ENCODE data around the gene NIBAN1.
"Not testable (repeated sequence)": the region's sequence is repeated elsewhere in the genome, so short reads cannot be mapped to it uniquely, and the experiment has no call there.

The NIBAN1 gene

DNA sequence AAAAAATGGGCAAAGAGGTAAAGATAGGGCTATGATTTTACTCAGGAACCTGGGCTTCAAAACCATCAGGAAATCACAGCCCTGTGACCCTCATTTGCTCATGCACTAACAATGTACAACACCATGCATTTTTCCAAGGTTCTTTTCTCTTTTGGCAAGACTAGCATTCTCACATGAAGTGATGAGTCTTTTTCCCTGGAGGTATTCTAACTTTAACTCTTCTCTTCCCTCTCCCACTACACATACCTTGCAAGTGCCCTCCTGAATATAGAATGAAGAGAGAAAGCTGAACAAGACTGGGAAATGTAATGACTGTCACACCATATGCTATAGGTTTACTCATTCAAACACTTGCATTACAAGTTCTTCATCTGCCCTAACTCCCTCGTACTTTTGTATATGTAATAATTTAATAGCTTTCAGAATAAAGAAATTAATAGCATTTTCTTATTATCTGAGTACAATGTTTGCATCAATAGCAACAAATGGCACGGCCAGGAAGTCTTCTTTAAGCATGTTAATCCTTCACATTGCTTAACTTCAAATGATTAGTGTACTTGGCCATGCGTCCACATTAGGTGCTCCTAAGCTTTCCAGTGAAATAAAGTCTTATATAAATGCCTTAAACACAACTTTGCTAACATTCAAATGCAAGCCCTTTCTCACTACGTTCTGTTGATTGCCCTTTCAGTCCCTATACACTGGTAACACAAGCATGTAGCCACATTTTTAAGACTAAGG is 1.8 kb downstream of the NIBAN1 start:
- DNase-seq = no peak

DNA sequence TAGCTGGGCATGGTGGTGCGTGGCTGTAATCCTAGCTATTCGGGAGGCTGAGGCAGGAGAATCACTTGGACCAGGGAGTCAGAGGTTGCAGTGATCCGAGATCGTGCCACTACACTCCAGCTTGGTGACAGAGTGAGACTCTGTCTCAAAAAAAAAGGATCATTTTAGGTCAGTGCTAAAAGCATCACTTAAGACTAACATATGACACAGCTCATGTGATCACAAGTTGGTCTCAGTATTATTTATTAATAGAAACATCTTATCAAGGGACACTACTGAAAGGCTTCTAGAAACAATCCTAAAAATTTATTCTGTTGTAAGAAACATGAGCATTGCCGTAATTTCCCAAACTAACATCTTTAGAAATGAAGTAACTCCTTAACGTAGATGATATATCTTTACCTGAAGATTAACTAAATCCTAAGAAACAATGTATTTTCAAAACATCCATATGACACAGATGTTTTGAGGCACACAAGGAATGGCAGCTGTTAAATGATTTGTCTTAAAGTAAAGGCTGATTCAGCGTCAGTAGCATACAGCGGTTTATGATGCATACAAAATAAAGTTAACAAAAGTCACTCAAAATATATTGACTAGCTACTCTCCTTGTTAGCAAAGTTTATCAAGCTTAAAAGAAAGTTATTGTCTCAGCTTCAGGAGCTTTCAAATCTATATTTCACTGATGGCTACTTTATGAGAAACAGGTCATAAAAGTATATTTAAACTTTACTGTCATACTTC is 2.6 kb downstream of the NIBAN1 start:
- DNase-seq = no peak

DNA sequence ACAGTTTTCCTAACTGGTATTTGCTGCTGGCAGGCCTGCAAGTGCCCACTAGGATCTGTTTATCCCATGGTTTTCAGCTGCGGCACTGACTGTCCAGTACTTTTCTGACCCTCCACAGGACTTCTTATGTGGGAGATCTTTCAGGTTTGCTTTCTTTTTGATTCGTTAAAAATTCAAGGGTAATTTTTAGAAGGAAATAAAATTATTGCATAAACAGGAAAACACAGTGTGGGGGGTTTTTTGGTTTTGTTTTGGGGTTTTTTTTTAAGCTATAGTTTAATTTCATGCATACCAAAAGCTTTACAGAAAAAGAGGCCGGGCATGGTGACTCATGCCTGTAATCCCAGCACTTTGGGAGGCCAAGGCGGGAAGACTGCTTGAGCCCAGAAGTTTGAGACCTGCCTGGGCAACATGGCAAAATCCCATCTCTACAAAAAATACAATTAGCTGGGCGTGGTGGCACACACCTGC is 3.6 kb downstream of the NIBAN1 start:
- no peak for DNase-seq

DNA sequence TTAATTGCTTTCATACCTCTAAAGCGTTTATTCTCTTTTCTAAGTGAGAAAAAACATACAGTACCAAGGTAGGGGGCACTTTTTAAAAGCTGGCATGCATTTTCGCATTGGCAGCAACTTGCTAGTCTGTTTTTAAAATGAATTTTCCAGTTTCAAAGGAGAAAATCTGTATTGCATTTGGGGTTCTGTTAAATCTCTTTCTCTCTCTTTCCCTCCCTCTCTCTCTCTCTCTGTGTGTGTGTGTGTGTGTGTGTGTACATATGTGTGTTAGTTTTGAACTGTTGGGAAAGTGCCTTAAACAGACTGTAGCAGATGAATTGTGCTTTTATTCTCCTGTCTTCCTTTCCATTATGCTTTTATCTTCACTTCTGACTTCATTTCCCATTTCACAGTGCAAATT is 7.3 kb downstream of the NIBAN1 start:
- DNase-seq = no peak

DNA sequence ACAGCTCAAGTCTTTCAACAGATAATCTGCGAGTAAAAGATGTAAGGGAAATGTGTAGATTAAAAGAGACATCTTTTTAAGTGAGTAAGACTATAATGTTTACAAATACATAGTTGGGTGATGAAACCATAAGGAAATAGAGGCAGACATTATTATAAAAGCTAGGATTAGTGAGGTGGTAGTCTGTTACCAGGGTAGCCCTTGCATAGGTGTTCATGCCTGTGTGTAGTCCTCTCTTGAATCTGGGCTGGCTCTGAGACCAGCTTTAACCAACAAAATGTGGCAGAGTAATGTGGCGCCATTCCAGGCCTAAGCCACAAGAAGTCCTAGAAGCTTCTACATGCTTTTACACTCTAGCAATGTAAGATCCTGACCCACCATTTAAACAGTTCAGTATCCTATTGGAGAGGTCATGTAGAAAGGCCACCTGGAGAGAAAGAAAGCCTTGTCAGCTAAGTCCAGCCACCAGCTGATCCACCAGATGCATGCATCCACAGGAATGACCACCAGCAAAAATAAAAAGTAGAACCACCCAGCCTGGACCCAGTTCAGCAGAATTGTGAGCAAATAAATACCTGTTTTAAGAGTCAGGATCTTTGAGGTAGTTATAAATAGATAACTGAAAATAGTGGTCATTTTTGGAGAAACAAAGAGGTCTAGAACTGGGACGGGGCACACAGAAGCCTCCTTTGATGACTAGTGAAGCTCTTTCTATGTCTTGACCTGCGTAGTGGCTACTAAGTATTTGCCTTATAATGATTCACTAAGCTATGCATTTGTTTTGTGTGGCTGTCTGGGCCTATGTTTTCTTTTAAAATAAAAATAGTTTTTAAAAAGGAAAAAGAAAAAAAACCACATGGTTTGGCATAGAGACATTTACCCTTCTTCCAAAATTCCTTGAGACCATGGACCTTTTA is 8.1 kb downstream of the NIBAN1 start:
- DNase-seq = no peak

DNA sequence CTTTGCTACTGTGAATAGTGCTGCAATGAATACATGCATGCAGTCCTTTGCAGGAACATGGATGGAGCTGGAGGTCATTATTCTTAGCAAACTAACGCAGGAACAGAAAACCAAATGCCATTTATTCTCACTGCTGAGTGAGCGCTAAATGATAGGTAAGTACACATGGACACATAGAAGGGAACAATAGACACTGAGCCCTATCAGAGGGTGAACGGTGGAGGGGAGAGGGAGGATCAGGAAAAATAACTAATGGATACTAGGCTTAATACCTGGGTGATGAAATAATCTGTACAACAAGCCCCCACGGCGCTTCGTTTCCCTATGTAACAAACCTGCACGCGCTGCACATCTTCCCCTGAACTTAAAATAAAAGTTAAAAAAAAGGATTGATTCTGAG is 8.9 kb downstream of the NIBAN1 start:
- no peak for DNase-seq

DNA sequence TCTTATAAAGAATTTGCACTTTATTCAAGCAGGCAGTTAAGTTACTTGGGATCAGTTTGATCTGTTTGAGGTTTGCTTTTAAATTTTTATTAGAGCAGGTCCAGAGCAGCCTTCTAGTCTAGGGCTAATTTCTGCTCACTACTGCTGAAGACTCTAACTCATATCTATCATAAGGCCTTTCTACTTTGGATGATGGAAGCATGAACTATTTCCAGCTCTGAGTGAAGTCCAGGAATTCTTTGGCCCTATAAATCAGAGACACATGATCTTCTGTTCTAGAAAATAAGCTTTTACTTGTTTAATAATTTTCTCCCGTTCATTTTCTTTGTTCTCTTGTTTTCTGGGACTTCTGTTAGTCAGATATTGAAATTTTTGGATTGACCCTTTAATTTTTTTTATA is 14.7 kb downstream of the NIBAN1 start:
- DNase-seq = no peak

DNA sequence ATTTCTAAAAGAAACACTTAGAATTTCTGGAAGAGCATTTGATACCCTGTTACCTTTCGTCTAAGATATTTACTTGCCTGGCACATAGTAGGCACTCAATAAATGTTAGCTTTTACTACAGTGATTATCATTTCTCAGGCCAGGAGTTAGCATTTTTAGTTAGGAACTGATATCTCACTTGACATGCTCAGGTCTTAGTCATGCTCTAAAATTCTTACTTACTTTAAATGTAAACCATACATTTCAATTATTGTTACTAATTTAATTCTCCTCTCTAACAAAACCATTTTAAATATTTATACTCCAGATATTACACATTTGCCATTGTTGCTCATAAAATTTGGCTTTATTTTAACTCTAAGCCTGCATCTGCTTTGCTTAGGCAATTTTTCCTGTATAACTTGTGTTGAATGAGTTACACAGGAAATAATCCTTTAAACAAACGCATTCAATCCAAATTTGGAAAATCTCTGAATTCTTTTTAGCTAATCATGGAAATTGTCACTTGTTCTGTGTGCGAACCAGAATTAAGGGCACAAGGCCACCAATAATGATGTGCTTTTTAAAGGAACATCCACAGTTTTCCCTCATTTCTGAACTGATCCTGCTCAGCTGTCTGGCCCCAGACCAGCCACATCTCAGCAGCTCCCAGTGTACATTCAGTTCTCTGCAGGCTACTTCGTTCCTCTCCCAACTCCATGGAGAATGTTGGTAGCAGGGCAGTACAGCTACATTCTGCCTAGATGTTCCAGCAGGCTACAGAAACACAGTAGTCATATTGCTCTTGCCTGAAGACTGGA is 15.6 kb downstream of the NIBAN1 start:
- DNase-seq = no peak

DNA sequence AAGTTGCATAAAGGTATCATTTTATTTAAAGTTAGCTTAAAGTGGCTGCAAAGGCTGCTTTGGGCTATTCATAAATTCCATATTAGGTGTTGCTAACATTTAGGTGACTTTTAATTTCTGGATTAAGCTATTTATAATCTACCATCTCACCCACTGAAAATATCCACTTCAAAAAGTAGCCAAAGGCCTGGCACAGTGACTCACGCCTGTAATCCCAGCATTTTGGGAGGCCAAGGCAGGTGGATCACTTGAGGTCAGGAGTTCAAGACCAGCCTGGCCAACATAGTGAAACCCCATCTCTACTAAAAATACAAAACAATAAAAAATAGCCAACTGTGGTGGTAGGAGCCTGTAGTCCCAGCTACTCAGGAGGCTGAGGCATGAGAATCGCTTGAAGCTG is 16.4 kb downstream of the NIBAN1 start:
- DNase-seq = not testable (repeated sequence)

DNA sequence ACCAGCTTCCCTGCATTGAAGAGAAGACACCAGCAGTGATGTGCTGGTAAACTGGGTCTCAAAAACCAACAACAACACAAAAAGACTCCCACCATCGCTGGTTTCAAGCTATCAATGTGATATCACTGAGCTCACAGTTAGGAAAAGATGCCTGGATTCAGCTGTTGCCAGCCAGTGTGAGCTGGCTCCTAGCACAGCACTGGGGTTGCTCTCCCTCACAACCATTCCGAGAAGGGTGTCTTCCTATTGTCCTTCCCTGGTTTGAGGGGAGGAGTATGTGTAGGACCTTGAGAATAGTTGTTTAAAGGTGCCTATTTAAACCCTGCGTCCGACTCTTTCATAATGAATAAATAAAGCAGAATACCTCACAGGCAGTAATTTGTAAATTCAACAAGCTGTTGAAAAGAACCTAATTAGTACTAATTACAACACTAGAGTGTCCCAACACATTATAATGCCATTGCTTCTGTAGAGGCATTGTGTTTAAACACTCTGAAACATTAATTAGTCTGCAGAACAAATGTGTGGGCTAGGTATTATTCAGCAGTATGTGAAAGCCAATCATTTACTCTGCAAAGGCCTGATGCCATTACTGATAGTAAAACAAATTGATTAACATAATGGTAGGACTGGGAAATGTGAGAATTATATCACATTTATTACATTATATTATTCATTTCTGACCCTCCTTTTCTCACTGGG is 17.2 kb downstream of the NIBAN1 start:
- DNase-seq = no peak

DNA sequence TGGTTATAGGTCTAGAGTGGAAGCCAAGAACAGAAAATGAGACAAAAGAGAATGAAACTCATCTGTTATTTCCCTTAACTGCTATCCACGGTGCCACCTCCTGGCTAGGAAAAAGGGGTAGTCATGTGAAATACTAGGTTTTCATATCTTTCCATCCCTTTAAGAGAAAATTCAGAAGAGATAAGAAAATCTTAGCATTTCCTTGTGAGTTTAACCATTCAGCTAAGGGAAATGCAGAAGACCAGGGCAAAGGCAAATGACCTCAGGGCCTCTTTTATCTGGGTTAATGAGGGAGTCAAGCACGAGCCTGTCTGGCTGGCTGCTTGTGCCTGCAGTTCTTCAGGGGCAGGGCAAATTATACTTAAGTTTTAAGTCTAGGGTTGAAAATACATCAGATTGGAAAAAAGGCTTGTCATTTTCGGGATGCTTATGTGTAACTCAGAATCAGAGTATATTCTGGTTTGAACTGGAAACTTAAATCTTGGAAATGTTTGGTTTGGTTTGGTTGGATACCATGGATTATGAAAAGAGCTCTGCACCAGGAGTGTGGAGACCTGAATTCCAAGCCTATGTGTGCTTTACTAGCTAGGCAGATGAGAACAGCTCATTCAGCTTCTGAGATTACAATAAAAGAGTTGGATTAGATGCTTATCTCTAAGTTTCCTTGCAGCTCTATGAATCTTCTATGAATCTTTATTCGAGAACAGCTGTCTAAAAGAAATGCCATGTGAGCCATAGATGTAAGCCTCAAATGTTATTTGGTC is 19.9 kb downstream of the NIBAN1 start:
- DNase-seq = no peak

DNA sequence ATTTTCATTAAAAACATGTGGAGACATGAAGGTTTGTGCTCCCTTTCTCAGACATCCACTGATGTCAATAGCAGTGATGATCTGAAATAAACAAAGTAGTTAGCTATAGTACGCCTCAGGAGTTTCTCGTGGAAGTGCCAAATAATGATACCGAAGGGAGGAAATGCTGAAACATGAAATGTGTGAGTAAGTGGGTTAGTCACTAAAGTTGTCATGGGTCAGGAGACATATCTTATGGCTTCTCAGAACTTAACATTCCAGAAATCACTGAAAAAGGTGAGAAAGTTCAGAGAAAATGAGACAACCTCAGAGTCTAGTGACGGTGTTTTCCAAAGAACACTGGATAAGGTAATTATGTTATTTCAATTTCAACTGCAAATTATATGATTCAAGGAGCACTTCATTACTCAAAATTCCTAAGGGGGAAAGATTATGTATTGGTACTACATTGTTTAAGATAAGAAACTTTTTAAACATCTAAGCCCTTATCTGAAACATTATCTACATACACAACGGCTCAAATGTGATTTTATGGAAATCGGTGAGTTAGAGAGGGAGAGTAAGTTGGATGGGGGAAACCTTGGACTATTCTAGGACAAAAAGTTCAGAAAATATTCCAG is 20.6 kb downstream of the NIBAN1 start:
- DNase-seq = no peak

DNA sequence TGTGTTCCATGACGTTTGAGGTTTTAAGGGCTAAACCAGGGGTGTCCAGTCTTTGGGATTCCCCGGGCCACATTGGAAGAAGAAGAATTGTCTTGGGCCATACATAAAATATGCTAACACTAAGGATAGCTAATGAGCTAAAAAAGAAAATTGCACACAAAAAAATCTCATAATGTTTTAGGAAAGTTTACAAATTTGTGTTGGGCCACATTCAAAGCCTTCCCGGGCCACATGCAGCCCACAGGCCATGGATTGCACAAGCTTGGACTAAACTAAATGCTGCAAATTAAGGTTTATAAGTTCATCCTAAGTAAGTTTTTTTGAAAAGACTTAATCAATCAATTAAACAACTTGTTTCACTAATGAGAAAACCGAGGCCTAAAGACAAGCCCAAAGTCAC is 21.9 kb downstream of the NIBAN1 start:
- DNase-seq = no peak

DNA sequence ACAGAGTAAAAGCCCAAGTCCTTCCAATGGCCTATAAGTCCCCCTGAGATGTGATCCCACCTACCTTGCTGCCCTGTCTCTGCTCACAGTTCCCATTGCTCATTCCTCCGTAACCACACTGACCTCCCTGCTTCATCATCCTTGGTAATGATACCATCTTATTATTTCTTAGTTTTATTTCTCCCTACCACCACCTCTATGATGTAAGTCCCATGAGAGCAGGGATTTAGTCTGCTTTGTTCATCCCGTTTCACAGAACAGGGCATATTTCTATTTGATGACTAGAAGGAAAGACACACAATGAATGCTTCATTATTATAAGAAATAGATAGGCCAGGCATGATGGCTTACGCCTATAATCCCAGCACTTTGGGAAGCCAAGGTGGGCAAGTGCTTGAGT is 22.5 kb downstream of the NIBAN1 start:
- DNase-seq = no peak

DNA sequence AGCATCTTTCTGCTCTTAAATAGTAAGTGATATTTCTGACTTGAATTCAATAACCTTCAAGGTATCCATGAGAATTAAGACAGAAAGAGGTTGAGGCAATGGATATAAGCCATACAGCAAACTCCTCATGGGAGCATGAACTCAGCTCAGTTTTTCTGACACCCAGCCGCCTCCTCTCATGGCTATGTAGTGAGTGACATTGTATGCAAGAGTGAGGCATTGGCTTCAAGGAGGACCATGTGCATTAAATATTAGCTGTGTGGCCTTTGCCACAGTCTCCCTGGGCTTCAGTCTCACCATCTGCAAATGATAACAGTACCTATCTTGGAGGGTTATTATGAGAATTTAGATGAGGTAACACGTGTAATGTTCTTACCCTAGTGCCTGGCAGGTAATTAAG is 23.4 kb downstream of the NIBAN1 start:
- no peak for DNase-seq

DNA sequence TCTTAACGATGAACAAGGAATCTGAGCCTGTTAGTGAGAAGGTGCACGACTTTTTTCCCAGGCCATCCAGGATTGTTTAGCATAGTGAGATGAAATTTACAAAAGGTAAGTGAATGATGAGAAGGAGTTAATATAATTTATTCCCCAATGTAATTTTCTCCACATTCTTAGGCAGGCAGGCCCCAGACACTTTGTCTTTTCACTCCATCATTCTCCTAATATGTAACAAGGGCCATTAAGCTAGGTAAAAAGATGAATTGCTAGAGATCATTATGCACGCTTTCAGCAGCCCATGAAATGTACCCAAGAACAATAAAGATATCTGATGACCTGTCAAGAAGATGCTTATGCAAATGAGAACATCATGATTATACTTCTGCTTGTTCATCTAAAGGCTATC is 24.1 kb downstream of the NIBAN1 start:
- DNase-seq = no peak

DNA sequence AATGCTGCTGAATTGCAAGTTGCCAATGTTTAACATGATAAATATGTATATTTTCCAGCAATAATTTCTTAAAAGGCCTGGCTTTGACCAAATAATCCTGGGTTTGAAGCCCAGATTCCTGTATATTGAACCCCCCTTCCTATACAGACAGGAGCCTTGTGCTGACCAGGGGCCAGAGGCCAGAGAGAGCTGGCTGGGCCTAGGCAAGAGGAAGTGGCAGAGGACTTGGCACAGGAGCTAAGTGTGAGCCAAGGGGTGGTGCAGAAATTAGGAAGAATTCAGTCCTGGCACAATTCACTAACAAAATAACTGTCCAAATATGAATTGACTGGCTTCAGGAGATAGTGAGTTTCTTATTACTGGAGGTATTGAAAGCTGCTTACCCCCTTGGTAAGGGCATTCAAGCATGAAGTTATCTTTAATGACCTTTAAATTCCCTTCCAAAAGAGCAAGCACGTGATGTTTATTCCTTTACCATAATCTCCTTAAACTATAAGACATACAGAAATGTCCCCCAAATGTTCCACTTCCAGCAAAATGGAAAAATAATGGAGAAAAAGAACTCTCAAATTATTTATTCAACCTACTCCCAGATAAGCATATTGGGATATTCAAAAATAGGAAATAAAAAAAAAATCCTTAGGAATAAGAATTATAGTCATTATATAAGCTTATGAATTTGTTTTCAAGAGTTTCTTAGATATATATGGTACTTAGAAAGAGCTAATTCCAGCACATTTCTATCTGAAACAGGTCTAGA is 26.6 kb downstream of the NIBAN1 start:
- no peak for DNase-seq

DNA sequence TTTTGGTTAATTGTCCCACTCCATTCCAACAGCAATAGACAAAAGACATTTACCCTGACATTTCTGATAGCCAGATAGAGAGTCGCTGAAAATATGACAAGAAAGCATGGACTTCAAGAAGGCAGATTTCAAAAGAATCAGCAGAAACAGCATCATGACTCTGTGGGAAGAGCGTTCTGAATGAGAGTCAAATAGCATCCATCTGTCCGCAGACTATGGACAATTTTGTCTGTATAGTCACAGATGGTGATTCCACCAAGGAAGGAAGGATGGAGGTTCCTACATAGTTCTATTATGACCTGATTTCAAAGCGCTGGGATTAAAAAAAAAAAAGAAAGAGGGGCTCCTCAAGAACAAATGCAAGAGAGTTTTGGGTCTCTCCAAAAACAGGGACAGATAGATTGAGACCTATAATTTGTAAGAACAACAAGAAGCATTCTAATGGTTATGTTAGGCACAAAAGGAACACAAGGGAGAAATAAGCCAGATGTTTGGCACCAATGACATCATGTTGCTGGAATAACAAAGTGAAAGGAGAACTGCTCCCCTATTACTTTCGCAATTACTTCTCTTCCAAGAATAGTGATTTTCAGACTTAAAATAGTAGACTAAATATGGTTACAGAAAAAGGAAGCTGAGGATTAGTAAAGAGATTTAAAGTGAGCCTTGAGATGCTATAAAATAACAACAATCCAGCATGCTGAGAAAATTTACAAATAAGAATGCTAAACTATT is 28.5 kb downstream of the NIBAN1 start:
- no peak for DNase-seq

DNA sequence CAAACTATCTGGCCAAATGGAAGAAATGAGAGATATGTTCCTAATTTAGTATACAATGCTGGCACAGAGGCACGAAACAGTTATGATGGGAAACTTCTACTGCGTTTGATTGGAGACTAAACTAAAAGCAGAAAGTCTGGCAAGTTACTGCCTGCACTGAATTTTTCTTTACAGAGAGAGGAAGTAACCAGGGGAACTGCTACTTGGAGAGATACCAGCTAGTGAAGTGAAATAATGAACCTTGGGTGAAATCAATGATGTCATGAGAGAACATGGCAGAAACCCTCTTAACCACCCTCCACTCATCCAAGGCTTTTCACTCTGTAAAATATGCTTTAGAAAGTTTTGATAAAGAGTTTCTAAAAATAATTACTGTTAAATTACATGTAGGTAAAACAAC is 29.3 kb downstream of the NIBAN1 start:
- DNase-seq = no peak

Data from stimulated activated CD4-positive, alpha-beta T cell treated with anti-CD3 and anti-CD28 coated beads, Interleukin-4, amount 100 ng/mL, for 4 hours (primary cell).